Common myeloid progenitor, CD34-positive (primary cell): ENCODE results near the gene CTNNBL1.

Experiments used
- CTCF ChIA-PET: fragments of 350-600 bp; sonication (Branson Sonifier 250); formaldehyde crosslinking; loops from one replicate; lab custom pipeline; 2021; ENCODE audit warnings: antibody characterized with exemption; lab: Charles Lee
- POLR2A ChIA-PET: fragments of 350-600 bp; sonication (Branson Sonifier 250); formaldehyde crosslinking; loops from one replicate; lab custom pipeline; 2021; ENCODE audit warnings: antibody characterized with exemption; lab: Charles Lee
- DNase-seq, 3 donors: peaks; one replicate each; pipeline versions ENCODE4 v3.0.0 to v3.0.0-alpha.2; 2013
- H3K27ac ChIP-seq, 2 experiments: 1 replicate in 1 of 2; 2 replicates in 1 of 2; pipeline ENCODE4 v1.7.0; 2013; ENCODE audit warnings: inconsistent platforms in 2 of 2, low read length in 2 of 2, mild to moderate bottlenecking in 2 of 2, low read depth in 1 of 2, moderate library complexity in 1 of 2; ENCODE audit not compliant: severe bottlenecking in 2 of 2, insufficient read depth in 1 of 2, poor library complexity in 1 of 2
- H3K27me3 ChIP-seq, 5 experiments: replicated peaks in 2 of 5; 1 replicate in 3 of 5; 2 replicates in 2 of 5; pipeline versions ENCODE4 v1.6.1 to v1.7.0; 2013; ENCODE audit warnings: low read length in 4 of 5, mild to moderate bottlenecking in 2 of 5, moderate library complexity in 2 of 5, inconsistent platforms in 1 of 5; ENCODE audit not compliant: insufficient read depth in 5 of 5, control insufficient read depth in 4 of 5
- H3K36me3 ChIP-seq, 4 experiments: 1 replicate in 2 of 4; 2 replicates in 2 of 4; pipeline versions ENCODE4 v1.6.1 to v1.7.0; 2013; ENCODE audit warnings: low read length in 3 of 4, control low read depth in 1 of 4, mild to moderate bottlenecking in 1 of 4; ENCODE audit not compliant: control insufficient read depth in 4 of 4, insufficient read depth in 4 of 4
- H3K4me1 ChIP-seq, 4 experiments: 1 replicate in 3 of 4; 2 replicates in 1 of 4; pipeline versions ENCODE4 v1.6.1 to v1.7.1; 2013; ENCODE audit warnings: low read length in 3 of 4, mild to moderate bottlenecking in 3 of 4, control low read depth in 1 of 4, inconsistent platforms in 1 of 4, moderate library complexity in 1 of 4; ENCODE audit not compliant: control insufficient read depth in 4 of 4, insufficient read depth in 4 of 4; ENCODE audit errors: control extremely low read depth in 1 of 4
- H3K4me3 ChIP-seq, 7 experiments: 1 replicate in 4 of 7; 2 replicates in 3 of 7; pipeline versions ENCODE4 v1.5.1 to v1.7.0; 2013; ENCODE audit warnings: mild to moderate bottlenecking in 7 of 7, low read length in 6 of 7, moderate library complexity in 6 of 7, inconsistent platforms in 2 of 7, low read depth in 2 of 7, control low read depth in 1 of 7; ENCODE audit not compliant: insufficient read depth in 4 of 7, control insufficient read depth in 1 of 7; ENCODE audit errors: extremely low read depth in 1 of 7
- H3K9me3 ChIP-seq, 5 experiments: 1 replicate in 4 of 5; 2 replicates in 1 of 5; pipeline versions ENCODE4 v1.6.1 to v1.7.1; 2013; ENCODE audit warnings: low read length in 4 of 5, mild to moderate bottlenecking in 2 of 5, inconsistent platforms in 1 of 5, low read depth in 1 of 5, moderate library complexity in 1 of 5; ENCODE audit not compliant: control insufficient read depth in 4 of 5, insufficient read depth in 2 of 5; ENCODE audit errors: control extremely low read depth in 1 of 5
- WGBS: methylation state at CpG from one replicate; pipeline ENCODE4 v1.1.5; 2013; ENCODE audit not compliant: insufficient coverage; 5-methylcytosine and 5-hydroxymethylcytosine counted together

The CTNNBL1 gene

GRCh38 chr20:37790900-37791299 is 97.1 kb downstream of the CTNNBL1 start:
- peaks cover 0 to 6% (median 3%) of the 10 kb centered on the region in 5 experiments for H3K9me3 ChIP-seq
- no peak overlapping the region for H3K4me3 ChIP-seq
- H3K27me3 ChIP-seq = no peaks in the 10 kb centered on the region
- ChIA-PET POLR2A (interaction anchor here (0.7 kb wide), 1 partner anchor 9 kb away, joined by 3 read pairs; no protein-coding TSS in a partner anchor), CTCF (no interaction called here)
- peaks cover 15 to 48% (median 33%) of the 10 kb centered on the region in 4 experiments for H3K36me3 ChIP-seq
- DNase-seq = no peak
- H3K27ac ChIP-seq = no peak overlapping the region
- no peaks in the 10 kb centered on the region for H3K4me1 ChIP-seq
- no CpG with 5 or more reads among the region's 1 CpG for WGBS

GRCh38 chr20:37796121-37796520 is 102.3 kb downstream of the CTNNBL1 start:
- Histone ChIP-seq H3K9me3 (peaks cover 0 to 6% (median 3%) of the 10 kb centered on the region in 5 experiments), H3K36me3 (peaks cover 16 to 41% (median 27%) of the 10 kb centered on the region in 4 experiments), H3K4me3 (no peak overlapping the region), H3K4me1 (peaks cover 0 to 13% (median 0%) of the 10 kb centered on the region in 4 experiments), H3K27me3 (no peaks in the 10 kb centered on the region), H3K27ac (no peak overlapping the region)
- ChIA-PET CTCF (interaction anchor here (1.0 kb wide), 1 partner anchor 15 kb away, joined by 3 read pairs; no protein-coding TSS in a partner anchor), POLR2A (no interaction called here)
- no peak for DNase-seq
- 95% methylated on average over 4 of the region's 4 CpGs for WGBS

GRCh38 chr20:37796733-37797132 is 102.9 kb downstream of the CTNNBL1 start:
- Histone ChIP-seq H3K27ac (no peak overlapping the region), H3K36me3 (peaks cover 14 to 35% (median 24%) of the 10 kb centered on the region in 4 experiments), H3K4me1 (peaks cover 0 to 19% (median 0%) of the 10 kb centered on the region in 4 experiments), H3K9me3 (peaks cover 0 to 3% (median 0%) of the 10 kb centered on the region in 5 experiments), H3K4me3 (no peak overlapping the region), H3K27me3 (no peaks in the 10 kb centered on the region)
- CTCF ChIA-PET = no interaction called here
- no peak for DNase-seq
- WGBS = 100% methylated on average over 1 of the region's 7 CpGs
- POLR2A ChIA-PET = no interaction called here

GRCh38 chr20:37797669-37798175 is 103.9 kb downstream of the CTNNBL1 start:
- H3K4me3 ChIP-seq = no peak overlapping the region
- H3K27me3 ChIP-seq = no peaks in the 10 kb centered on the region
- WGBS = 95% methylated on average over 4 of the region's 4 CpGs
- peaks cover 14 to 26% (median 21%) of the 10 kb centered on the region in 4 experiments for H3K36me3 ChIP-seq
- peaks cover 0 to 29% (median 1%) of the 10 kb centered on the region in 4 experiments for H3K4me1 ChIP-seq
- POLR2A ChIA-PET = no interaction called here
- H3K27ac ChIP-seq = no peak overlapping the region
- DNase-seq = no peak
- H3K9me3 ChIP-seq = no peaks in the 10 kb centered on the region
- CTCF ChIA-PET = interaction anchor here (0.8 kb wide), 1 partner anchor 9 kb away, joined by 3 read pairs; no protein-coding TSS in a partner anchor

GRCh38 chr20:37798312-37798711 is 104.5 kb downstream of the CTNNBL1 start:
- Histone ChIP-seq H3K27ac (no peak overlapping the region), H3K36me3 (peaks cover 14 to 30% (median 23%) of the 10 kb centered on the region in 4 experiments), H3K4me3 (no peak overlapping the region), H3K9me3 (no peaks in the 10 kb centered on the region), H3K27me3 (no peaks in the 10 kb centered on the region), H3K4me1 (peaks cover 6 to 35% (median 7%) of the 10 kb centered on the region in 4 experiments)
- WGBS = 86% methylated on average over 2 of the region's 2 CpGs
- CTCF ChIA-PET = no interaction called here
- no peak for DNase-seq
- POLR2A ChIA-PET = no interaction called here

GRCh38 chr20:37800618-37801017 is 106.8 kb downstream of the CTNNBL1 start:
- Histone ChIP-seq H3K36me3 (peaks cover 14 to 31% (median 21%) of the 10 kb centered on the region in 4 experiments), H3K9me3 (no peaks in the 10 kb centered on the region), H3K27ac (no peak overlapping the region), H3K4me1 (peaks cover 18 to 58% (median 30%) of the 10 kb centered on the region in 4 experiments), H3K4me3 (no peak overlapping the region), H3K27me3 (no peaks in the 10 kb centered on the region)
- ChIA-PET POLR2A (interaction anchor here (0.6 kb wide), 1 partner anchor 23 kb away, joined by 4 read pairs; no protein-coding TSS in a partner anchor), CTCF (interaction anchor here (0.7 kb wide), 1 partner anchor 89 kb away, joined by 3 read pairs; no protein-coding TSS in a partner anchor)
- no peak for DNase-seq
- 88% methylated on average over 4 of the region's 4 CpGs for WGBS

GRCh38 chr20:37801921-37802320 is 108.1 kb downstream of the CTNNBL1 start:
- no peak overlapping the region for H3K27ac ChIP-seq
- no peaks in the 10 kb centered on the region for H3K9me3 ChIP-seq
- peaks cover 18 to 71% (median 32%) of the 10 kb centered on the region in 4 experiments for H3K4me1 ChIP-seq
- 80% methylated on average over 1 of the region's 2 CpGs for WGBS
- ChIA-PET CTCF (interaction anchor here (1.1 kb wide), 1 partner anchor 107 kb away, joined by 4 read pairs; no protein-coding TSS in a partner anchor), POLR2A (no interaction called here)
- H3K36me3 ChIP-seq = peaks cover 11 to 32% (median 15%) of the 10 kb centered on the region in 4 experiments
- H3K27me3 ChIP-seq = no peaks in the 10 kb centered on the region
- H3K4me3 ChIP-seq = no peak overlapping the region
- no peak for DNase-seq
